Measurements from ENCODE around the gene ARHGEF40. TPM values are rescaled to one million over a fixed set of nuclear protein-coding genes. Genes with fewer than 3 reads are reported as not detected.

ARHGEF40 gene
- total RNA-seq, 1 experiment from 2014 or later, result 74.2 TPM

DNA sequence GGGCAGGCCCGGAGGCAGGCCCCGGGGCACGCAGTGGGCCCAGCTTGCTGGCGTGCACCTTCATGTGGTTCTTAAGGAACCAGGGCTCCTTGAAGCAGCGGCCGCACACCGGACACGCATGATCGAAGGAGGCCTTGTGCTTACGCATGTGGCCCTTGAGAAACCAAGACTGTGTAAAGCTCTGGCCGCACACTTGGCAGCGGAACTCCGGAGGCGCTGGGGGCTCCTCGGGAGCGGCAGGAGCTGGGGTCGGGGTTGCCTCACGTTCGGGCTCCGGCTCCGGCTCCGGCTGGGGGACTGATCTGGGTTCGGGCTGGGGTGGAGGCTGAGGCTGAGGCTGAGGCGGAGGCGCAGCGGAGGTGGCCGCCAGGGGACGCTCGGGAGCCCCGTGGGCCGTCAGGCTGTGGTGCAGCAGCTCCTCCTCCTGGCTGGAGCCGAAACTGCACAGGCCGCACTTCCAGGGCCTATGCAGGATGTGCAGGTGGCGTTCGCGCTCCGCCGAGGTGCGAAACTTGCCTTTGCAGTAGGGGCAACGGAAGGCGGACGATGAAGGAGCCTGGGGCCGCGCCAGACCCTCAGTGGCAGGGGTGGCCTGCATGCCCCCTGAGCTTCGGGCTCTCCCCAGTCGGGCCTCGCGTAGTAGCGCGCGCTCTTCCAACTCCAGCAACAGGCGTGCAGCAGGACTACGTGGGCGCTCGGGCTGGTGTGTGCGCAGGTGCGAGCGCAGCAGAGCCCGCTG lies 22.3 kb downstream of the ARHGEF40 start (continued):
- TF ChIP-seq, protein P1, sequence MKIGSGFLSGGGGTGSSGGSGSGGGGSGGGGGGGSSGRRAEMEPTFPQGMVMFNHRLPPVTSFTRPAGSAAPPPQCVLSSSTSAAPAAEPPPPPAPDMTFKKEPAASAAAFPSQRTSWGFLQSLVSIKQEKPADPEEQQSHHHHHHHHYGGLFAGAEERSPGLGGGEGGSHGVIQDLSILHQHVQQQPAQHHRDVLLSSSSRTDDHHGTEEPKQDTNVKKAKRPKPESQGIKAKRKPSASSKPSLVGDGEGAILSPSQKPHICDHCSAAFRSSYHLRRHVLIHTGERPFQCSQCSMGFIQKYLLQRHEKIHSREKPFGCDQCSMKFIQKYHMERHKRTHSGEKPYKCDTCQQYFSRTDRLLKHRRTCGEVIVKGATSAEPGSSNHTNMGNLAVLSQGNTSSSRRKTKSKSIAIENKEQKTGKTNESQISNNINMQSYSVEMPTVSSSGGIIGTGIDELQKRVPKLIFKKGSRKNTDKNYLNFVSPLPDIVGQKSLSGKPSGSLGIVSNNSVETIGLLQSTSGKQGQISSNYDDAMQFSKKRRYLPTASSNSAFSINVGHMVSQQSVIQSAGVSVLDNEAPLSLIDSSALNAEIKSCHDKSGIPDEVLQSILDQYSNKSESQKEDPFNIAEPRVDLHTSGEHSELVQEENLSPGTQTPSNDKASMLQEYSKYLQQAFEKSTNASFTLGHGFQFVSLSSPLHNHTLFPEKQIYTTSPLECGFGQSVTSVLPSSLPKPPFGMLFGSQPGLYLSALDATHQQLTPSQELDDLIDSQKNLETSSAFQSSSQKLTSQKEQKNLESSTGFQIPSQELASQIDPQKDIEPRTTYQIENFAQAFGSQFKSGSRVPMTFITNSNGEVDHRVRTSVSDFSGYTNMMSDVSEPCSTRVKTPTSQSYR (CRISPR knock-in tag; IDR thresholded peaks at IDR 0.05), result peak; percentile 13; the same call in 1 of the 2 replicates
- TF ChIP-seq, protein P2, sequence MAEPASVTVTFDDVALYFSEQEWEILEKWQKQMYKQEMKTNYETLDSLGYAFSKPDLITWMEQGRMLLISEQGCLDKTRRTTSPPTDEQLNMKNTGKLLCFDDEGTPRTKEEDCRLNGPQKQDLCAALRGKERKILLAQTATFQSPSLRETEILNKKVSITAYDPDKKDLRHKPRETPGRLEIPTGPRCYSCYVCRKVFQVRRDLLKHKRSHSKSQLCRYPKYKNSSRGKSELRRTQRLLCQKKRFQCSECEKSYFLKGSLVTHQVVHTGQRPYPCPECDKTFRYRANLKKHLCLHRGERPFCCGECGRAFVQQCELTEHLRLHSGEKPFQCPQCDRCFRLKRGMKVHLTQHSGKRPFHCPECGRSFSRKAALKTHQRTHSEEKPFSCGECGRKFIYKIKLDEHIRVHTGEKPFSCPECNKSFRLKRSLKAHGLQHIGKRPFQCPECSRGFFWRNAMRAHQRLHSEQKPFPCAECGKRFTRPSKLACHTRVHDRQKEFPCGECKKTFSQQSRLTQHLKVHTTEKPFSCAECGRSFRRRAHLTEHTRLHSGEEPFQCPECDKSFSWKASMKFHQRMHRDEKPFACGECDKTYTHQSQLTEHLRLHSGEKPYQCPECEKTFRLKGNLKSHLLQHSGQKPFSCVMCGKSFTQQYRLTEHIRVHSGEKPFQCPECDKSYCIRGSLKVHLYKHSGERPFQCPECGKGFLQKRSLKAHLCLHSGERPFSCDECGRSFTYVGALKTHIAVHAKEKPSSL (CRISPR knock-in tag; conservative IDR thresholded peaks at IDR 0.05), result no peak
- TF ChIP-seq, protein P3, sequence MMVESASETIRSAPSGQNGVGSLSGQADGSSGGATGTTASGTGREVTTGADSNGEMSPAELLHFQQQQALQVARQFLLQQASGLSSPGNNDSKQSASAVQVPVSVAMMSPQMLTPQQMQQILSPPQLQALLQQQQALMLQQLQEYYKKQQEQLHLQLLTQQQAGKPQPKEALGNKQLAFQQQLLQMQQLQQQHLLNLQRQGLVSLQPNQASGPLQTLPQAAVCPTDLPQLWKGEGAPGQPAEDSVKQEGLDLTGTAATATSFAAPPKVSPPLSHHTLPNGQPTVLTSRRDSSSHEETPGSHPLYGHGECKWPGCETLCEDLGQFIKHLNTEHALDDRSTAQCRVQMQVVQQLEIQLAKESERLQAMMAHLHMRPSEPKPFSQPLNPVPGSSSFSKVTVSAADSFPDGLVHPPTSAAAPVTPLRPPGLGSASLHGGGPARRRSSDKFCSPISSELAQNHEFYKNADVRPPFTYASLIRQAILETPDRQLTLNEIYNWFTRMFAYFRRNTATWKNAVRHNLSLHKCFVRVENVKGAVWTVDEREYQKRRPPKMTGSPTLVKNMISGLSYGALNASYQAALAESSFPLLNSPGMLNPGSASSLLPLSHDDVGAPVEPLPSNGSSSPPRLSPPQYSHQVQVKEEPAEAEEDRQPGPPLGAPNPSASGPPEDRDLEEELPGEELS (CRISPR knock-in tag; IDR thresholded peaks at IDR 0.05), result peak; percentile 79; the same call in 1 of the 2 replicates
- TF ChIP-seq ZNF423 (CRISPR knock-in tag; IDR thresholded peaks at IDR 0.05) (no peak), ZNF121 (CRISPR knock-in tag; IDR thresholded peaks at IDR 0.05) (0 out of 2 replicates have a peak, but pooled peaks have one; percentile 14), SOX15 (CRISPR knock-in tag; IDR thresholded peaks at IDR 0.05) (no peak), ELF4 (CRISPR knock-in tag; IDR thresholded peaks at IDR 0.05; ENCODE audit: low read depth) (0 out of 2 replicates have a peak, but pooled peaks have one; percentile 35), GRHL2 (CRISPR knock-in tag; IDR thresholded peaks at IDR 0.05; ENCODE audit: insufficient replicate concordance, severe bottlenecking) (no peak), ZNF396 (CRISPR knock-in tag; IDR thresholded peaks at IDR 0.05; ENCODE audit: borderline replicate concordance) (no peak), MXD4 (CRISPR knock-in tag; IDR thresholded peaks at IDR 0.05; ENCODE audit: borderline replicate concordance) (no peak), ZBTB21 (CRISPR knock-in tag; IDR thresholded peaks at IDR 0.05; ENCODE audit: borderline replicate concordance) (no peak; the same call in none of the 2 replicates)
- TF ChIP-seq, protein P4, sequence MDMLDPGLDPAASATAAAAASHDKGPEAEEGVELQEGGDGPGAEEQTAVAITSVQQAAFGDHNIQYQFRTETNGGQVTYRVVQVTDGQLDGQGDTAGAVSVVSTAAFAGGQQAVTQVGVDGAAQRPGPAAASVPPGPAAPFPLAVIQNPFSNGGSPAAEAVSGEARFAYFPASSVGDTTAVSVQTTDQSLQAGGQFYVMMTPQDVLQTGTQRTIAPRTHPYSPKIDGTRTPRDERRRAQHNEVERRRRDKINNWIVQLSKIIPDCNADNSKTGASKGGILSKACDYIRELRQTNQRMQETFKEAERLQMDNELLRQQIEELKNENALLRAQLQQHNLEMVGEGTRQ (CRISPR knock-in tag; IDR thresholded peaks at IDR 0.05), result no peak
- TF ChIP-seq, protein P5, sequence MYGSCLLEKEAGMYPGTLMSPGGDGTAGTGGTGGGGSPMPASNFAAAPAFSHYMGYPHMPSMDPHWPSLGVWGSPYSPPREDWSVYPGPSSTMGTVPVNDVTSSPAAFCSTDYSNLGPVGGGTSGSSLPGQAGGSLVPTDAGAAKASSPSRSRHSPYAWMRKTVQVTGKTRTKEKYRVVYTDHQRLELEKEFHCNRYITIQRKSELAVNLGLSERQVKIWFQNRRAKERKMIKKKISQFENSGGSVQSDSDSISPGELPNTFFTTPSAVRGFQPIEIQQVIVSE (CRISPR knock-in tag; IDR thresholded peaks at IDR 0.05; ENCODE audit: borderline replicate concordance), result no peak

DNA sequence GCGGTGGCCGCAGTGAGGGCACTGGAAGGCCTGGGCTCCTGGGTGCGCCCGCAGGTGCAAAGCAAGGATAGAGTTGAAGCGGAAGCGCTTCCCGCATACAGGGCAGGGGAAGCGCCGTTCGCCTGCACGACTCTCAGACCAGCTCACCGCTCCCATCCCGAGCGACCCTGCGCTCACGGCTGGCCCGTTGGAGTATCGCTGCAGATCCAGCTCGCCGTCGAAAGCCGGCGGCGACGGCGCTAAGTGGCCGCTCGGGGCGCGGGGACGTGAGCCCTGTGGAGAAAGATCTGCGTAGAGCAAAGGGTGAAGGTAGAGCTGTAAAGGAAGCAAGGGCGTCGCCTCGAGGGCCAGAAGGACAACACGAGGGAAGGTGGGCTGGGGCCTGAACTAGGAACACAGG lies 22.9 kb downstream of the ARHGEF40 start:
- Mint-ChIP-seq H3K36me3 (peaks cover 42% of the 10 kb centered on the region), H3K4me1 (peaks cover 58% of the 10 kb centered on the region), H3K4me3 (peak overlapping the region; percentile 66), H3K27me3 (ENCODE audit: low read depth) (no peaks in the 10 kb centered on the region), H3K27ac (peak overlapping the region; percentile 94), H3K9me3 (no peaks in the 10 kb centered on the region)
- ATAC-seq (no peak), DNase-seq (ENCODE audit: low spot score) (peak; percentile 36)
- TF ChIP-seq, protein P6, sequence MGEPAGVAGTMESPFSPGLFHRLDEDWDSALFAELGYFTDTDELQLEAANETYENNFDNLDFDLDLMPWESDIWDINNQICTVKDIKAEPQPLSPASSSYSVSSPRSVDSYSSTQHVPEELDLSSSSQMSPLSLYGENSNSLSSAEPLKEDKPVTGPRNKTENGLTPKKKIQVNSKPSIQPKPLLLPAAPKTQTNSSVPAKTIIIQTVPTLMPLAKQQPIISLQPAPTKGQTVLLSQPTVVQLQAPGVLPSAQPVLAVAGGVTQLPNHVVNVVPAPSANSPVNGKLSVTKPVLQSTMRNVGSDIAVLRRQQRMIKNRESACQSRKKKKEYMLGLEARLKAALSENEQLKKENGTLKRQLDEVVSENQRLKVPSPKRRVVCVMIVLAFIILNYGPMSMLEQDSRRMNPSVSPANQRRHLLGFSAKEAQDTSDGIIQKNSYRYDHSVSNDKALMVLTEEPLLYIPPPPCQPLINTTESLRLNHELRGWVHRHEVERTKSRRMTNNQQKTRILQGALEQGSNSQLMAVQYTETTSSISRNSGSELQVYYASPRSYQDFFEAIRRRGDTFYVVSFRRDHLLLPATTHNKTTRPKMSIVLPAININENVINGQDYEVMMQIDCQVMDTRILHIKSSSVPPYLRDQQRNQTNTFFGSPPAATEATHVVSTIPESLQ (CRISPR knock-in tag; IDR thresholded peaks at IDR 0.05), result no peak
- 0 out of 2 replicates have a peak, but pooled peaks have one; percentile 3 for TF ChIP-seq SP1 (CRISPR knock-in tag; conservative IDR thresholded peaks at IDR 0.05)
- CTCF ChIA-PET, result interaction anchor here (0.6 to 7.5 kb wide), 34 partner anchors 9 to 1765 kb away, joined by 3 to 321 read pairs (median 5); partner anchors contain the start of genes ARHGEF40, SLC39A2 and TMEM253
- POLR2A ChIA-PET, result interaction anchor here (1.0 to 7.0 kb wide), 4 partner anchors 11 to 78 kb away, joined by 4 to 74 read pairs (median 25); partner anchors contain the start of gene ARHGEF40

Data from WTC11 (cell line).